ENCODE data around the gene ZNF223.

Gene ZNF223

DNA sequence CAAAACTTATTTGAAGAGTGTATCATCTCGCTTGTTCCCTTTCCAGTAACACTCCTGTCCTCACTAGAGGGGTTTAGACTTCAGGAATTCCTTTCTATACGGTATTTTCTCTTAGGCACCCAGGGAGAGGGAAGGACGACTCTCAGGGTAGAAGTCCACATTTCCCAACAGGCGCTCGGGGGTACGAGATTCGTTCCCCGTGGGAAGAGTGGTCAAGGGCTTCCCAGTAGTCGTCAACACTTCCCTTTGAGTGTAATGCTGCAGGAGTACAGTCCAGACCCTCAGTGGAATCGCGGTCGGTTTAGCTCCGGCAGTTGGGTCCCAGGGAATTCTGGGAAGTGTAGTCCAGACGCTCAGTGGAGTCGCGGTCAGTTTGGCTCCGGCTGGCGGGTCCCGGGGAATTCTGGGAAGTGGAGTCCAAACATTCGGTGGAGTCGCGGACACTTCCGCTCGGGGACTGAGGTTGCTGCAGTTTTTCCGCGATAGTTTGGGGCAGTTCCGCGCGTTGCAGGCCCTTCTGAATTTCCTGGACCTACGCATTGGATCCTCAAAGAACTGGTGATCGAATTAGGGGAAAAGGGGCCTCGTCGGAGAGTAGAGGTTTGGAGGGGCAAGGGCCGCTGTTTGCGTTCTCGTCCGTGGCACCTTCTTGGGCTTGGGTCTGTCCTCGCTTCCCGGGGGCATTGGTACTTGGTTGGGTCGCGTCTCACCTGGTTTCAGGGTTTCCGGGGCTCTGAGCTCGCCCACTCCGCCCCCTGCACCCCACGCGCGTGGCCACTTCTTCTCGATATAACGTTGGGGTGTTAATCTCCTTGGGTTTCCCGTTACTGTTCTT lies 42.3 kb downstream of the ZNF223 start, which contains the start of gene ZNF224:
Gene ZNF224 (plus strand): TSS at position 431 of the 835 bp plus-strand sequence. CDS start 3,513 bp downstream, outside the sequence.
- TF ChIP-seq, protein P1, sequence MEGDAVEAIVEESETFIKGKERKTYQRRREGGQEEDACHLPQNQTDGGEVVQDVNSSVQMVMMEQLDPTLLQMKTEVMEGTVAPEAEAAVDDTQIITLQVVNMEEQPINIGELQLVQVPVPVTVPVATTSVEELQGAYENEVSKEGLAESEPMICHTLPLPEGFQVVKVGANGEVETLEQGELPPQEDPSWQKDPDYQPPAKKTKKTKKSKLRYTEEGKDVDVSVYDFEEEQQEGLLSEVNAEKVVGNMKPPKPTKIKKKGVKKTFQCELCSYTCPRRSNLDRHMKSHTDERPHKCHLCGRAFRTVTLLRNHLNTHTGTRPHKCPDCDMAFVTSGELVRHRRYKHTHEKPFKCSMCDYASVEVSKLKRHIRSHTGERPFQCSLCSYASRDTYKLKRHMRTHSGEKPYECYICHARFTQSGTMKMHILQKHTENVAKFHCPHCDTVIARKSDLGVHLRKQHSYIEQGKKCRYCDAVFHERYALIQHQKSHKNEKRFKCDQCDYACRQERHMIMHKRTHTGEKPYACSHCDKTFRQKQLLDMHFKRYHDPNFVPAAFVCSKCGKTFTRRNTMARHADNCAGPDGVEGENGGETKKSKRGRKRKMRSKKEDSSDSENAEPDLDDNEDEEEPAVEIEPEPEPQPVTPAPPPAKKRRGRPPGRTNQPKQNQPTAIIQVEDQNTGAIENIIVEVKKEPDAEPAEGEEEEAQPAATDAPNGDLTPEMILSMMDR (IDR thresholded peaks at IDR 0.05; ENCODE audit: control insufficient read depth, extremely low read depth, insufficient read depth), result no peak
- H3K4me3 ChIP-seq (ENCODE audit: low read depth, low read length), result peak within 1 kb of the TSS; percentile 79
- peak; percentile 37 for DNase-seq (ENCODE audit: low read depth)

DNA sequence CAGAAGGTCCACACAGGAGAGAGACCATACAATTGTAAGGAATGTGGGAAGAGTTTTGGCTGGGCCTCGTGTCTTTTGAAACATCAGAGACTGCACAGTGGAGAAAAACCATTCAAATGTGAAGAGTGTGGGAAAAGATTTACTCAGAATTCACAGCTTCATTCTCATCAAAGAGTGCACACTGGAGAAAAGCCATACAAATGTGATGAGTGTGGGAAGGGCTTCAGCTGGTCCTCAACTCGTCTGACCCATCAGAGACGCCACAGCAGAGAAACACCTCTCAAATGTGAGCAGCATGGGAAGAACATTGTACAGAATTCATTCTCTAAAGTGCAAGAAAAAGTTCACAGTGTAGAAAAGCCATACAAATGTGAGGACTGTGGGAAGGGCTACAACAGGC lies 55.9 kb downstream of the ZNF223 start:
- TF ChIP-seq, protein P1 (IDR thresholded peaks at IDR 0.05; ENCODE audit: control insufficient read depth, extremely low read depth, insufficient read depth), result no peak
- H3K4me3 ChIP-seq (ENCODE audit: low read depth, low read length), result no peak overlapping the region
- DNase-seq (ENCODE audit: low read depth), result no peak

DNA sequence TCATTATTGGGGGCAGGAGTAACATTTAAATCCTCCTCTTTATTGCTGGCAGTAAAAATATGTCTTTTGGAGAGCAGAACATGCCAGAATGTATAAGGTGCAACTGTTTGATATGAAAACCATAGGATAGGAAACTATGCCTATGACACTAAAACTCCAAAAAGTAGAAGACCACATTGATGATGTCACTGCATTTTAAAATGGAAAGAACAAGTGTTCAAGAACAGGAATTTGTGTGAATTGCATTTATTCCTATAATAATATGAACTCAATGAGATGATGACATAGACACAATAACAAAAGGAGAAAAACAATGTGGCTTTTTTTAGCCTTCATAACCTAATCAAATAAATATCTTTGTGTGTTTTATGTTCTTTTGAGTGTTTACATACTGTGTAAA lies 57.6 kb downstream of the ZNF223 start:
- no peak for DNase-seq (ENCODE audit: low read depth)
- H3K4me3 ChIP-seq (ENCODE audit: low read depth, low read length), result no peak overlapping the region
- TF ChIP-seq, protein P1 (IDR thresholded peaks at IDR 0.05; ENCODE audit: control insufficient read depth, extremely low read depth, insufficient read depth), result no peak

DNA sequence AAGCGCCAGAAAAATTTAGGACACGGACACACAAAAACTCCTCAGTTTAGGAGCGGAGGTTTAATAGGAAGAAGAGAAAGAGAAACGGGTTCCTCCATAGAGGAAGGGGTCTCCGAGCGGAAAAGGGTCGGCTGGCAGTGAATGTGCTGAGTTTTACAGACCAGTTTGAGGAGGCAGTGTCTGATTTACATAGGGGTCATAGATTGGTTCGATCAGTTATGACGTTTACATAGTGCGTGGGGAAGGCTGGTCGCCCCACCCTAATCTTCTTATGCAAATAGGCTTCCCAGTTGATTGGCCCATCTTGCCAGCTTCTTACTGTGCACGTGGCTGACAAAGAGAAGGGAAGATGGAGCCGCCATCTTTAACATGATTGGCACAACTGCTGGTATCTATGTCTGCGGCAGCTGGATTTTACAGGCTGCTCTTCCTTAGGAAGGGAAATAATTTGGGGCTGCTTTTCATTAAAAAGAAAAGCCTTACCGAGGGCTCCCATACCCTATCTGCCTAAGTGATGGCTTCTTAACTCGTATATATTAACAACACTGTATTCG lies 60.2 kb downstream of the ZNF223 start:
- peak overlapping the region; percentile 69 for H3K4me3 ChIP-seq (ENCODE audit: low read depth, low read length)
- DNase-seq (ENCODE audit: low read depth), result peak; percentile 13
- TF ChIP-seq, protein P1 (IDR thresholded peaks at IDR 0.05; ENCODE audit: control insufficient read depth, extremely low read depth, insufficient read depth), result no peak

DNA sequence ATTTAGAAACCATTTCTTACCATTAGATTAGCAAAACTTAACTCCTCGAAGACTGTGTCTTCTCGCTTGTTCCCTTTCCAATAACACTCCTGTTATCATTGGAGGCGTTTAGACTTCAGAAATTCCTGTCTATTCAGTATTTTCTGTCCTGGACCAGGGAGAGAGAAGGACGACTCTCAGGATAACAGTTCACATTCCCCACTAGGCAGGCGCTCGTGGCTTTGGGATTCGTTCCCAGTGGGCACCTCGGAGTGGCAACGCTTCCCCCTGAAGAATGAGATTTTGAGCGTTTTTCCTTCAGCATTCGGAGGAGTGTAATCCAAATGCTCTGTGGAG lies 60.9 kb downstream of the ZNF223 start:
- TF ChIP-seq, protein P1 (IDR thresholded peaks at IDR 0.05; ENCODE audit: control insufficient read depth, extremely low read depth, insufficient read depth), result no peak
- H3K4me3 ChIP-seq (ENCODE audit: low read depth, low read length), result peak overlapping the region; percentile 69
- no peak for DNase-seq (ENCODE audit: low read depth)

DNA sequence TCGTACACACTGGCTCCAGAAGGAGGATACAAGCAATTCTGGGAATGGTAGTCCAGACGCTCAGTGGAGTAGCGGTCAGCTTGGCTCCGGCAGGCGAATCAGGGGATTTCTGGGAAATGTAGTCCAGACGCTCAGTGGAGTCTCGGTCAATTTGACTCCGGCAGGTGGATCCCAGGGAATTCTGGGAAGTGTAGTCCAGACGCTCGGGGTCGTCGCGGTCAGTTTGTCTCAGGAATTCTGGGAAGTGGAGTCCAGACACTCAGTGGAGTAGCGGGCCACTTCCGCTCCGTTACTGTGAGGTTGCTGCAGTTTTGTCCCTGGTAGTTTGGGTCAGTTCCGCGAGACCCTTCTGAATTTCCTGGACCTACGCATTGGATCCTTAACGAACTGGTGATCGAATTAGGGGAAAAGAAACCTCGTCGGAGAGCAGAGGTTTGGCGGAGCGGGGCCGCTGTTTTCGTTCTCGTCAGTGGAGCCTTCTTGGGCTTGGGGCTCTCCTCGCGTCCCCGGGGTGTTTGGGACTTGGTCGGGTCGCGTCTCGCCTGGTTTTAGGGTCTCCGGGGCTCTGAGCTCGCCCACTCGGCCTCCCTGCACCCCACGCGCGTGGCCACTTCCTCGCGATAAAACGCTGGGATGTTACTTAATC lies 61.4 kb downstream of the ZNF223 start, which contains the start of gene ZNF225:
Gene ZNF225 (plus strand): TSS at position 262 of the 646 bp plus-strand sequence. CDS start 2,429 bp downstream, outside the sequence.
- H3K4me3 ChIP-seq (ENCODE audit: low read depth, low read length), result peak within 1 kb of the TSS; percentile 69
- TF ChIP-seq, protein P1 (IDR thresholded peaks at IDR 0.05; ENCODE audit: control insufficient read depth, extremely low read depth, insufficient read depth), result no peak
- peak; percentile 87 for DNase-seq (ENCODE audit: low read depth)

All from LNCaP clone FGC (cell line).